Breast epithelium (tissue), 3 donors: ENCODE data around the gene TINAGL1.

ENCODE experiments used
- POLR2A ChIP-seq: fragments of 450-650 bp; IDR thresholded peaks from one replicate; pipeline ENCODE4 v1.6.1; 2016; ENCODE audit warnings: antibody characterized with exemption, mild to moderate bottlenecking, moderate library complexity
- TF ChIP-seq, protein P1 (sequence below), 3 donors: fragments of 450-650 bp; IDR thresholded peaks; one replicate each; pipeline ENCODE4 v1.5.1; 2016 to 2017; ENCODE audit warnings: antibody characterized with exemption in 3 of 3, mild to moderate bottlenecking in 3 of 3, moderate library complexity in 3 of 3

- TF ChIP-seq, protein P1, sequence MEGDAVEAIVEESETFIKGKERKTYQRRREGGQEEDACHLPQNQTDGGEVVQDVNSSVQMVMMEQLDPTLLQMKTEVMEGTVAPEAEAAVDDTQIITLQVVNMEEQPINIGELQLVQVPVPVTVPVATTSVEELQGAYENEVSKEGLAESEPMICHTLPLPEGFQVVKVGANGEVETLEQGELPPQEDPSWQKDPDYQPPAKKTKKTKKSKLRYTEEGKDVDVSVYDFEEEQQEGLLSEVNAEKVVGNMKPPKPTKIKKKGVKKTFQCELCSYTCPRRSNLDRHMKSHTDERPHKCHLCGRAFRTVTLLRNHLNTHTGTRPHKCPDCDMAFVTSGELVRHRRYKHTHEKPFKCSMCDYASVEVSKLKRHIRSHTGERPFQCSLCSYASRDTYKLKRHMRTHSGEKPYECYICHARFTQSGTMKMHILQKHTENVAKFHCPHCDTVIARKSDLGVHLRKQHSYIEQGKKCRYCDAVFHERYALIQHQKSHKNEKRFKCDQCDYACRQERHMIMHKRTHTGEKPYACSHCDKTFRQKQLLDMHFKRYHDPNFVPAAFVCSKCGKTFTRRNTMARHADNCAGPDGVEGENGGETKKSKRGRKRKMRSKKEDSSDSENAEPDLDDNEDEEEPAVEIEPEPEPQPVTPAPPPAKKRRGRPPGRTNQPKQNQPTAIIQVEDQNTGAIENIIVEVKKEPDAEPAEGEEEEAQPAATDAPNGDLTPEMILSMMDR (IDR thresholded peaks at IDR 0.05): no peak
- no peak for TF ChIP-seq POLR2A
Measured at GRCh38 chr1:31572323-31573104, 3.8 kb upstream of the TINAGL1 start.
